Measurements from ENCODE around the gene SLC22A6.

- no peak for TF ChIP-seq CREB1 (CRISPR knock-in tag; IDR thresholded peaks at IDR 0.05)
- no peak for TF ChIP-seq FOXJ3 (CRISPR knock-in tag; IDR thresholded peaks at IDR 0.05; ENCODE audit: borderline replicate concordance)
- TF ChIP-seq TEAD4 (CRISPR knock-in tag; IDR thresholded peaks at IDR 0.05): no peak
- TF ChIP-seq, protein P1, sequence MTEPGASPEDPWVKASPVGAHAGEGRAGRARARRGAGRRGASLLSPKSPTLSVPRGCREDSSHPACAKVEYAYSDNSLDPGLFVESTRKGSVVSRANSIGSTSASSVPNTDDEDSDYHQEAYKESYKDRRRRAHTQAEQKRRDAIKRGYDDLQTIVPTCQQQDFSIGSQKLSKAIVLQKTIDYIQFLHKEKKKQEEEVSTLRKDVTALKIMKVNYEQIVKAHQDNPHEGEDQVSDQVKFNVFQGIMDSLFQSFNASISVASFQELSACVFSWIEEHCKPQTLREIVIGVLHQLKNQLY (CRISPR knock-in tag; IDR thresholded peaks at IDR 0.05): no peak
- TF ChIP-seq CTCF (IDR thresholded peaks at IDR 0.05): no peak
Measured at GRCh38 chr11:63012839-63013238, 28.1 kb upstream of the SLC22A6 start.
